Measurements from ENCODE around the gene XPC.
"Not testable (repeated sequence)": the region's sequence is repeated elsewhere in the genome, so short reads cannot be mapped to it uniquely, and the experiment has no call there.

XPC gene

DNA sequence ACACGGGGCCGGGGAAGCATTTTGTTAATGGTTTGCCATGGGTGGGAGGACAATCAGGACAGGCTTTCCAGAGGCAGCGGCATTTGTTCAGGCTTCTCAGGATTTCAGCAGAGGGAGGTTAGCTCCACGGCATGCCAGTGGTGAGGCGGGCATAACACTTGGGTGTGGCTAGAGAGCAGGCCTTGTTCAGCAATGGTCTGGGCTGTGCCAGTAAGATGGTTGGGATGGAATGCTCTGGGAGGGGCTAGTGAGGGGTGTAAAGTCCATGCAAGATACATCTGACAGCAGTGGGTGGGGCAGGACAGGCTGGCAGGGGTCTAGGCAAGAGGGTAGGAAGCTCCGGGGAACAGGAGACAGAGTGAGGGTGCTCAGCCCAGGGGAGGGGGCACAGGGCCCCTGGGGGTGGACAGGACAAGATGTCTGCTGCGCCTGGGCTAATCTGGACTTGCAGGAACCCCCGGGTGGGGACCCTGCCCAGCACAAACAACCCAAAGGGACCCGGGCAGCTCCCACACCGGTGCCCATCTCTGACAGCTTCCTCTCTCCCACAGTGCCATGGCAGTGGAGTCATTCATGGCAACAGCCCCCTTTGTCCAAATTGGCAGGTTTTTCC lies 45.1 kb downstream of the XPC start:
- DNase-seq (ENCODE audit: low read depth): no peak

DNA sequence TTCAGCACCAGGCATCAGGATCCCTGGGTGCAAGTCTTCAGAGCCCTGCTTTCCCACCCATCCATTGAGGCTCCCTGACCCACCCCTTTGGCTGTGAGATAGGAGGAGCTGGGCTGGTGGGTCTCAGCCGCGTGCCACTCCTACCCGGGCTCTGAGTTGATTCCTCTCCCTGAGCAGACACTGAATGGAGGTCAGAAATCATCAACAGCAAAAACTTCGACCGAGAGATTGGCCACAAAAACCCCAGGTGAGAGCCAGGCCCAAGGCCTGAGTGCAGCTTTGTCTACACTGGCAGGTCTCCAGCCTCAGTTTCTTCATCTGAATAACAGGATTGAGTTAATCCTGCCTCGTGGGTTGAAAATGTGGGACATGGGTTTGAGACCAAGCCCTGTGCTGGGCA lies 45.7 kb downstream of the XPC start:
- DNase-seq (ENCODE audit: low read depth): no peak

DNA sequence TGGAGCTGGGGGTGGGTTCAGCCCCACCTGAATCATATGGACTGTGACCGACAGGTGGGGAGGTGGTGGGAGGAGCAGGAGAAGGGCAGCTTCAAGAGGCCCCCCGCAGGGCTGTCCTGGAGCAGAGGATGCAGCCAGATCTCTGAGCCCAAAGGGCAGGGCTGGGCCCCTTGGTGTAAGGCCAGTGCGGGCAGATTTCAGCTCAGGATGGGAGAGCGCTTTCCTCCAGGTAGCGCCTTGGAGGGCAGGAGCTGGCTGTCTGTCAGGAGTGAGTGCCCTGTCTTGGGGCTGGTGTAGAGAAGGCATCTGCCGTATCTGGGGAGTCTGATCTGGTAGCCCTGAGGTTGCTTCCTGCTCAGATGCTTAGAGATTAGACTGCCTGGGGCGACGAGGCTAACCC lies 46.3 kb downstream of the XPC start:
- no peak for DNase-seq (ENCODE audit: low read depth)

- DNase-seq (ENCODE audit: low read depth): no peak
Measured at GRCh38 chr3:14131134-14131533, 47.3 kb downstream of the XPC start.

DNA sequence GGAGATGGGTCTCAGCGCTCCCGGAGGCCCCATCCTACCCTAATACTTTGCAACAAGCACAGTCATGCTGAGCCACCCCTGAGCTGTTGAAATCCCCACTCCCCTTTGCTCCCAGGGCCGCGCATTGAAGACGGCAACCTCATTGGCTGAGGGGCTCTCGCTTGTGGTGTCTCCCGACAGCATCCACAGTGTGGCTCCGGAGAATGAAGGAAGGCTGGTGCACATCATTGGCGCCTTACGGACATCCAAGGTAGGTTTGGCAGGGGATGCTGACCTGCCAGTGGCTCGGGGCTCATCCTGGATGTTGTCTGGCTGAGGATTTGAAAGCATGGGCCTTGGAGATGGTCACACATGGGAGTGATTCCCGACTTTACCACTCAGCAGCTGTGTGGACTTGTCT lies 47.7 kb downstream of the XPC start:
- DNase-seq (ENCODE audit: low read depth): no peak

GRCh38 chr3:14130230-14130629 lies 48.2 kb downstream of the XPC start:
- no peak for DNase-seq (ENCODE audit: low read depth)

- DNase-seq (ENCODE audit: low read depth): no peak
Measured at GRCh38 chr3:14129296-14129695, 49.1 kb downstream of the XPC start.

GRCh38 chr3:14128724-14129123 lies 49.7 kb downstream of the XPC start:
- no peak for DNase-seq (ENCODE audit: low read depth)

DNA sequence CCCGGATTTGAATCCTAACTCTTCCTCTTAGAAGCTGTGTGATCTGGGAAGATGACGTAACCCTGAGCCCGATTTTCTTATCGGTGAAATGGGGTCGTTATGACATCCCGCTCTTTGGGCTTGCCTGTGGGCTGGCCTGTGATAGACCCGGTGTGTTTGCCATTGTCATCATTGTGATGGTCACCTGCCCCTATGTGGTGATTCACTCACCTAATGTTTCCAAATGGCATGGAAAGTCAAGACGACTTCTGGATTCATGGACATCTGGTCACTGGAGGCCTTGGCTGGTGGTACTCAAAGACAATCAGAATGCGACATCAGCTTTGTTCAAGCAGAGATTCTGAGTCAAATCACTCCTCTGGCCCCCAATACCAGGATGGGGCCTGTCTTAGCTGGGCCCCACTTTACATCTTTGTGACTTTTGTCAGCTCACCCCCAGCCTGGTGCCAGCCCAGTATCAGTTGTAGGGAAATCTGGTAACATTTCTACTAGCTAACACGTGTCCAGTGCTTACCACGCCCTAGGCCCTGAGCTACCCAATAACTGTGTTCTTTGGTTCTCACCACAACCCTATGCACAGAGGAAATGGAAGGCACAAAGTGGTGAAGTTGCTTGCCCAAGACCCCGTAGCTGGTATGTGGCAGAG lies 50.8 kb downstream of the XPC start:
- no peak for DNase-seq (ENCODE audit: low read depth)

DNA sequence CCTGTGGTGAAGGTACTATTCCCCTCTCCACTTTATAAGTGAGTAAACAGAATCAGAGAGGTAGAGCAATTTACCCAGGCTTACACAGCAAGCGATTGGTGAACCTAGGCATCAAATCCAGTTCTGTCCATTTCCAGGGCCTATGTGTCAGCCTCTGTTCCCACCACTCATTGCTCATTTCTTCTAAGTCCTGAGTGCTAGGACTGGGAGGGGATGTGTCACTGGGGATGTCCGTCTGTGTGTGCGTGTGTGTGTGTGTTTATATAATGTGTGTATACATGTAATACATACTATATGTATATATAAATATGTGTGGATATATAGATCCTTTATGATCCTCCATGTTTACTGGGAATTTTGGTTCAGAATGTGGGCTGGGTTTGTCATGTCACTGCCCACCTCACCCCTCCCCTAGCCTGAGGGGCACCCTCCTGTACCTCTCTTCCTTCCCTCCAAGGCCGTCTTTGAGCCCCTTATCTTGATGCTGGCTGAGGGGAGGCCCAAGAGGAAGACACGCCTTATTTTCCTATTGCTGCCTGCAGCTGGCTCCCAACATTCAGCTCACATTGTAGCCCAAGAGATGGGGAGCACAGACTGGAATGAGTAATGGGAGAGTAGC lies 51.4 kb downstream of the XPC start:
- no peak for DNase-seq (ENCODE audit: low read depth)

- no peak for DNase-seq (ENCODE audit: low read depth)
Measured at GRCh38 chr3:14126017-14126886, 52.1 kb downstream of the XPC start.

- peak; percentile 43 for DNase-seq (ENCODE audit: low read depth)
Measured at GRCh38 chr3:14125193-14126016, 53.0 kb downstream of the XPC start.

- peak; percentile 98 for DNase-seq (ENCODE audit: low read depth)
Measured at GRCh38 chr3:14124615-14125192, 53.7 kb downstream of the XPC start, which contains the start of the genes CHCHD4 and TMEM43. Gene CHCHD4, minus strand, starts transcription at chr3:14124870. Its CDS starts 194 bp downstream, at chr3:14124676. Gene TMEM43, plus strand, starts transcription at chr3:14125052. Its CDS starts 142 bp downstream, at chr3:14125194.

DNA sequence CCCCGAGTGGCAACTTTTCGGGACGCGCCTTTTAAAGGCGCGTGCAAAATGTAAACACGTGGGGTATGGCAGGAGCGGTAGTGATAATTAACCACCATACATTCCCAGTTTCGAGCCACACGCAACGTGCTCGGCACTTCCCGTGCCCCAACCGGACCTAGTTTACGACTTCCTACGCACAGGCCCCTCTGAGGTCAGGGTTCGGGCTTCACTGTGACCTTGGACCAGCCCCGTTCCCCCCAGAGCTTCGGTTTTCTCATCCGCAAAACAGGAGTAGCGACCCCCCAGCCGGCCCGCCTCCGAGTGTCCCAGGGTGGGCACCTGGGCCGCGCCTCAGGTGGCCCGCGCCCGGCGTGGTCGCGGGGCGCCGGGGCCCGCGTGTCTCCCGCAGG lies 54.2 kb downstream of the XPC start:
- DNase-seq (ENCODE audit: low read depth): no peak

- no peak for DNase-seq (ENCODE audit: low read depth)
Measured at GRCh38 chr3:14123308-14124222, 54.8 kb downstream of the XPC start.

- DNase-seq (ENCODE audit: low read depth): no peak
Measured at GRCh38 chr3:14122301-14122700, 56.1 kb downstream of the XPC start.

DNA sequence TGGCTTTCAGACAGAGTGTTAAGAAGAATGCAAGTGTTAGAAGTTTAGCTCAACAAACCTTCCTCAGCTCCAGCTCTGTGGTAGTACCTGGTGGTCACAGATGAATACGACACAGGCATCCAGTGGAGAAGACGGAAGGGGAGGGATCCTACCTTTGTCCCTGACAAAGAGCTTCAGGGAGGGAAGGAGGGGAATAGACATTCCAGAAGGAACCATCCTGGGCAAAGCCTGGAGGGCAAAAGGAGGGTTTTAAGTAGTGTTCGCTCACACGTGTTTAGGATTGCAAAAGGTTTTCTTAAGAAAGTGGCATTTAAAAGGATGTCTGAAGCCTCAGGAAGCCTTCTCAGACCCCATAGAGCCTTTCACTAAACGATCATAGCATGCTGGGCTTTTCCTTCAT lies 56.5 kb downstream of the XPC start:
- DNase-seq (ENCODE audit: low read depth): no peak

DNA sequence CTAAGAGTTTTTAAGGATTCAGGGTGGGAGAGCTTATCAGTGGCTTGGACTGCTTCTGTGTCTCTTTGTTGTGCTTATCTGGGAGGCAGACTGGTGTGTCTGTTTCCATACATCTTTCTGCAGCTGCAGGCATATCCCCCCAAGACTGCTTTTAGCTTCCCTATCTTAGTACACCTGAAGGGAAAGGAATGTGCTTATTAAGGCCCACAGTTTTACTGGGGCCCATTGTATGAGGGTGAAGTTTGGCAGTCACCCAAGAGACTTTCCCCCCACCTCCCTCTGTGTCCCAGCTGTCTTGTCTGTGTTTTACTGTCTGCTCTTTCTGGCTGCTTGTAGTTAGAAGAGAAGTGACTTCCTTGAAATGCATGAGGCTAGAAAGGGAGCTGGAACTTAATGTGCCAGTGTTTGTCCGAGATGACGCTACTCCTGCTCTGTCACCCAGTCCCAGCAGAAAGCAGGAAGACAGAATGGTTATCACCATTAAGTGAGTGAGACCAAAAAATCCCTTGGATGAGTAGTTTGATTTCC lies 57.4 kb downstream of the XPC start:
- DNase-seq (ENCODE audit: low read depth): not testable (repeated sequence)

DNA sequence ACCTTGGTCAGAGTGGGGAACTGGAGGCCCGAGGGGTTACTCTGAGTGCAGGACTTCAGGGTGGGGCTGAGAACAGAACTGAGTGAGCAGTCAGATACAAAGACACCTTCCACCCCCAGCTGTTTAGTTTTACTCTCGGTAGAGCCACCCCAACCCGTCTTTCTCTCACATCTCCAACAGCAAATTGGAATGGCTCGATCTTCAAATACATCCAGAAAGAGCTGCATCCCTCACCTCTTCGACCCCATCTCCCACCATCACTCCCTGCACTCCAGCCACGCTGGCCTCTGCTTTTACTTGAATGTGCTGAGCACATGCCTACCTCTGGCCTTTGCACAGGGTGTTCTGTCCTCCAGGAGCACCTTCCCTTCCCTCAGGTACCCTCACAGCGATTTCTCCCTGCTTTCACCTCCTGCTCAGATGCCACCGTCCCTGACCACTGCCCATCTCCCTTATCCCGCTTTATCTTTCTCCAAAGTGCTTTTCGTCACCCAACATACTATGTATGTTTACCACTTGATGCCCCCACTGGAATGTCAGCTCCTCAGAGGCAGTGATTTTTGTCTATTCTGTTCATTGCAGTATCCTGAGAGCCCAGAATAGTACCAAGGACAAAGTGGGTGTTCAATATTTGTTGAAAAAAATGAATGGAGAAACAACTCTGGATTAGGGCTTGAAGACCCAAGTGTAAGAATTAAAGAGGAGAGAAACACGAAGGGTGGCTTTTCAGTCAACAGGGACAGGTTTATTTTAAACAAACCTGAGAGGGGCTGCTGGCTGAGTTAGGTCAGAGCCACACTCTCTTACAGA lies 58.1 kb downstream of the XPC start:
- DNase-seq (ENCODE audit: low read depth): no peak

Data from T follicular helper cell (primary cell).